WTC11 (cell line): ENCODE results near the gene PTH1R. TPM values are rescaled to one million over a fixed set of nuclear protein-coding genes. Genes with fewer than 3 reads are reported as not detected.

Experiments used
- ATAC-seq: fragments of 200-7000 bp; cut with Tn5 transposase; 2 replicates; pipeline ENCODE4 v1.10.0; 2021; ENCODE audit warnings: mild to moderate bottlenecking, moderate library complexity
- CTCF ChIA-PET: fragments of 300-600 bp; sonication (Branson Sonifier 250); formaldehyde crosslinking; loops from one replicate; lab custom pipeline; 2021; ENCODE audit warnings: antibody characterized with exemption; lab: Charles Lee
- POLR2A ChIA-PET: fragments of 350-600 bp; sonication (Branson Sonifier 250); formaldehyde crosslinking; loops from one replicate; lab custom pipeline; 2021; ENCODE audit warnings: antibody characterized with exemption; lab: Charles Lee
- DNase-seq: peaks from one replicate; pipeline ENCODE4 v3.0.0; 2021; ENCODE audit warnings: low spot score
- H3K27ac Mint-ChIP-seq: 2 replicates; pipeline ENCODE4 v1.8.0; 2021; ENCODE audit warnings: mixed read lengths
- H3K27me3 Mint-ChIP-seq: 2 replicates; pipeline ENCODE4 v1.8.0; 2021; ENCODE audit warnings: low read depth, mild to moderate bottlenecking, moderate library complexity, mixed read lengths
- H3K36me3 Mint-ChIP-seq: 2 replicates; pipeline ENCODE4 v1.8.0; 2021; ENCODE audit warnings: mixed read lengths
- H3K4me1 Mint-ChIP-seq: 2 replicates; pipeline ENCODE4 v1.8.0; 2022; ENCODE audit warnings: mixed read lengths
- H3K4me3 Mint-ChIP-seq: 2 replicates; pipeline ENCODE4 v1.8.0; 2021; ENCODE audit warnings: mild to moderate bottlenecking, moderate library complexity, mixed read lengths
- H3K9me3 Mint-ChIP-seq: 2 replicates; pipeline ENCODE4 v1.8.0; 2021; ENCODE audit warnings: mixed read lengths
- CREB1 ChIP-seq: sonication (generic); formaldehyde crosslinking; IDR thresholded peaks from 2 replicates; pipeline ENCODE4 v1.8.0; 2023; ENCODE audit warnings: mild to moderate bottlenecking, missing genetic modification reagents
- ETV6 ChIP-seq: sonication (generic); formaldehyde crosslinking; IDR thresholded peaks from 2 replicates; pipeline ENCODE4 v1.8.1; 2022; ENCODE audit warnings: mild to moderate bottlenecking, missing genetic modification reagents
- MYBL2 ChIP-seq: sonication (generic); formaldehyde crosslinking; IDR thresholded peaks from 2 replicates; pipeline ENCODE4 v1.8.1; 2023; ENCODE audit warnings: mild to moderate bottlenecking, moderate library complexity, missing genetic modification reagents
- NR2C2 ChIP-seq: sonication (generic); formaldehyde crosslinking; IDR thresholded peaks from 2 replicates; pipeline ENCODE4 v1.8.0; 2022; ENCODE audit warnings: mild to moderate bottlenecking, missing genetic modification reagents
- OVOL2 ChIP-seq: fragments of 250-450 bp; sonication (Bioruptor Pico); IDR thresholded peaks from 2 replicates; pipeline ENCODE4 v1.9.0; 2021; ENCODE audit warnings: mild to moderate bottlenecking, borderline replicate concordance
- ZBTB21 ChIP-seq: sonication (generic); formaldehyde crosslinking; IDR thresholded peaks from 2 replicates; pipeline ENCODE4 v1.8.1; 2023; ENCODE audit warnings: mild to moderate bottlenecking, missing genetic modification reagents, borderline replicate concordance
- ZNF263 ChIP-seq: sonication (generic); formaldehyde crosslinking; IDR thresholded peaks from 2 replicates; pipeline ENCODE4 v1.8.1; 2022; ENCODE audit warnings: low read depth, mild to moderate bottlenecking, moderate library complexity, missing genetic modification reagents
- ZNF396 ChIP-seq: fragments of 250-450 bp; sonication (Bioruptor Pico); IDR thresholded peaks from 2 replicates; pipeline ENCODE4 v1.8.0; 2021; ENCODE audit warnings: mild to moderate bottlenecking, moderate library complexity, borderline replicate concordance
- ZNF416 ChIP-seq: fragments of 250-450 bp; sonication (Bioruptor Pico); IDR thresholded peaks from 2 replicates; pipeline ENCODE4 v1.9.0; 2021; ENCODE audit warnings: mild to moderate bottlenecking, inconsistent platforms
- ZNF671 ChIP-seq: fragments of 250-450 bp; sonication (Bioruptor Pico); IDR thresholded peaks from 2 replicates; pipeline ENCODE4 v1.8.0; 2021; ENCODE audit warnings: mild to moderate bottlenecking
- total RNA-seq: library from RNA; stranded (reverse); gene quantifications from 3 replicates; pipeline ENCODE4 v1.2.3, GENCODE V29; 2021
- TF ChIP-seq, protein P1 (sequence below): sonication (generic); formaldehyde crosslinking; conservative IDR thresholded peaks from 2 replicates; pipeline ENCODE4 v1.8.1; 2022; ENCODE audit warnings: mild to moderate bottlenecking, missing genetic modification reagents
- TF ChIP-seq, protein P2 (sequence below): fragments of 250-450 bp; sonication (Bioruptor Pico); conservative IDR thresholded peaks from 2 replicates; pipeline ENCODE4 v1.9.0; 2021; ENCODE audit warnings: mild to moderate bottlenecking
- TF ChIP-seq, protein P3 (sequence below): fragments of 250-450 bp; sonication (Bioruptor Pico); IDR thresholded peaks from 2 replicates; pipeline ENCODE4 v1.9.0; 2021; ENCODE audit warnings: moderate library complexity, mild to moderate bottlenecking, inconsistent platforms, borderline replicate concordance
- TF ChIP-seq, protein P4 (sequence below): fragments of 250-450 bp; sonication (Bioruptor Pico); IDR thresholded peaks from 2 replicates; pipeline ENCODE4 v1.9.0; 2021; ENCODE audit warnings: mild to moderate bottlenecking
- TF ChIP-seq, protein P5 (sequence below): sonication (generic); formaldehyde crosslinking; IDR thresholded peaks from 2 replicates; pipeline ENCODE4 v1.8.1; 2022; ENCODE audit warnings: mild to moderate bottlenecking, moderate library complexity, missing genetic modification reagents
- TF ChIP-seq, protein P6 (sequence below): sonication (generic); formaldehyde crosslinking; IDR thresholded peaks from 2 replicates; pipeline ENCODE4 v1.8.0; 2023; ENCODE audit warnings: mild to moderate bottlenecking, missing genetic modification reagents
- TF ChIP-seq, protein P7 (sequence below): sonication (generic); formaldehyde crosslinking; conservative IDR thresholded peaks from 2 replicates; pipeline ENCODE4 v1.8.1; 2023; ENCODE audit warnings: mild to moderate bottlenecking, low read depth, missing genetic modification reagents, moderate library complexity

Gene PTH1R
- total RNA-seq, 1 experiment from 2014 or later: 12.0 TPM

DNA sequence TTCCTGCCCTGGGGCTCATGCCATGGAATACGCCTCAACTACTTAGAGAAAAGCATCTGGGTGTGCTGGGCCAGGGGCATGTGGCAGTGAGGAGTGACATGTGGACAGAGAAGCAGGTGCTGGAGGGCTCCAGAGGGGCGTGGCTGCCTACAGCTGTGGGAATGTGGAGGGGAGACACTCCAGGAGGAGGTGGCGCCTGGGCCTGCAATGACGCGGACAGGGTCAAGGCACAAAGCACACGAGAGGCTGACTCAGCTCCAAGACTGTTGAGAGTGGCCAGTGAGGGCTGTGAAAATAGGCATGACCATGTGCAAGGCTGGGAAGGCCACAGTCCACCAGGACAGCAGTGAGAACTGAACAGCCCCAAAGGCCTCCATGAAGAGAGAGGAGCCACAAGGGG lies 48.5 kb downstream of the PTH1R start (continued):
- TF ChIP-seq ZNF416 (CRISPR knock-in tag): no peak
- no peak for TF ChIP-seq OVOL2 (CRISPR knock-in tag)

DNA sequence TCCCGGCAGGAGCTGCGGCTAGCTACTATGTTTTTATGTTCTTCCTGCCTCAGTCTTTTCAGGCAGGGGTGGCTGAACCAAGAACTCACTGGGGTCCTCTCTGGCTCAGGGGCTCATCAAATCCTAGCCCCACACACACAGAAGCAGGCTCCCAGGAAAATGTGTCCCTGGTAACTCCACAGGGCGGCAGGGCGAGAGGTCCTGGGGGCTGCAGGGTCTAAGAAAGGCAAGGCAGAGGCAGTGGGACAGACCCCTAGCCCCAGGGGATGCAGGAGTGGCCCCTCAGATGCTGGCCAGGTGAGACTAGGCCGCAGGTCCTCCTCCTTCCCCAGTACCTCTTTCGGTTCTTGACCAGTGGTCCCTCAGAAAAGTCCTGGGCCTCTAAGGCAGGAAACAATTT lies 48.9 kb downstream of the PTH1R start:
- ATAC-seq (no peak), DNase-seq (no peak)
- CTCF ChIA-PET: interaction anchor here (1.1 kb wide), 1 partner anchor 9 kb away, joined by 3 read pairs; no protein-coding TSS in a partner anchor
- POLR2A ChIA-PET: no interaction called here
- Mint-ChIP-seq H3K4me1 (peaks cover 5% of the 10 kb centered on the region), H3K27me3 (no peaks in the 10 kb centered on the region), H3K36me3 (peaks cover 31% of the 10 kb centered on the region)
- TF ChIP-seq, protein P1, sequence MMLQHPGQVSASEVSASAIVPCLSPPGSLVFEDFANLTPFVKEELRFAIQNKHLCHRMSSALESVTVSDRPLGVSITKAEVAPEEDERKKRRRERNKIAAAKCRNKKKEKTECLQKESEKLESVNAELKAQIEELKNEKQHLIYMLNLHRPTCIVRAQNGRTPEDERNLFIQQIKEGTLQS (CRISPR knock-in tag): no peak
- TF ChIP-seq, protein P2, sequence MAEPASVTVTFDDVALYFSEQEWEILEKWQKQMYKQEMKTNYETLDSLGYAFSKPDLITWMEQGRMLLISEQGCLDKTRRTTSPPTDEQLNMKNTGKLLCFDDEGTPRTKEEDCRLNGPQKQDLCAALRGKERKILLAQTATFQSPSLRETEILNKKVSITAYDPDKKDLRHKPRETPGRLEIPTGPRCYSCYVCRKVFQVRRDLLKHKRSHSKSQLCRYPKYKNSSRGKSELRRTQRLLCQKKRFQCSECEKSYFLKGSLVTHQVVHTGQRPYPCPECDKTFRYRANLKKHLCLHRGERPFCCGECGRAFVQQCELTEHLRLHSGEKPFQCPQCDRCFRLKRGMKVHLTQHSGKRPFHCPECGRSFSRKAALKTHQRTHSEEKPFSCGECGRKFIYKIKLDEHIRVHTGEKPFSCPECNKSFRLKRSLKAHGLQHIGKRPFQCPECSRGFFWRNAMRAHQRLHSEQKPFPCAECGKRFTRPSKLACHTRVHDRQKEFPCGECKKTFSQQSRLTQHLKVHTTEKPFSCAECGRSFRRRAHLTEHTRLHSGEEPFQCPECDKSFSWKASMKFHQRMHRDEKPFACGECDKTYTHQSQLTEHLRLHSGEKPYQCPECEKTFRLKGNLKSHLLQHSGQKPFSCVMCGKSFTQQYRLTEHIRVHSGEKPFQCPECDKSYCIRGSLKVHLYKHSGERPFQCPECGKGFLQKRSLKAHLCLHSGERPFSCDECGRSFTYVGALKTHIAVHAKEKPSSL (CRISPR knock-in tag): no peak
- no peak for TF ChIP-seq ZNF263 (CRISPR knock-in tag)
- TF ChIP-seq ZNF396 (CRISPR knock-in tag): no peak
- TF ChIP-seq, protein P3, sequence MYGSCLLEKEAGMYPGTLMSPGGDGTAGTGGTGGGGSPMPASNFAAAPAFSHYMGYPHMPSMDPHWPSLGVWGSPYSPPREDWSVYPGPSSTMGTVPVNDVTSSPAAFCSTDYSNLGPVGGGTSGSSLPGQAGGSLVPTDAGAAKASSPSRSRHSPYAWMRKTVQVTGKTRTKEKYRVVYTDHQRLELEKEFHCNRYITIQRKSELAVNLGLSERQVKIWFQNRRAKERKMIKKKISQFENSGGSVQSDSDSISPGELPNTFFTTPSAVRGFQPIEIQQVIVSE (CRISPR knock-in tag): no peak
- TF ChIP-seq ETV6 (CRISPR knock-in tag): no peak
- TF ChIP-seq, protein P4, sequence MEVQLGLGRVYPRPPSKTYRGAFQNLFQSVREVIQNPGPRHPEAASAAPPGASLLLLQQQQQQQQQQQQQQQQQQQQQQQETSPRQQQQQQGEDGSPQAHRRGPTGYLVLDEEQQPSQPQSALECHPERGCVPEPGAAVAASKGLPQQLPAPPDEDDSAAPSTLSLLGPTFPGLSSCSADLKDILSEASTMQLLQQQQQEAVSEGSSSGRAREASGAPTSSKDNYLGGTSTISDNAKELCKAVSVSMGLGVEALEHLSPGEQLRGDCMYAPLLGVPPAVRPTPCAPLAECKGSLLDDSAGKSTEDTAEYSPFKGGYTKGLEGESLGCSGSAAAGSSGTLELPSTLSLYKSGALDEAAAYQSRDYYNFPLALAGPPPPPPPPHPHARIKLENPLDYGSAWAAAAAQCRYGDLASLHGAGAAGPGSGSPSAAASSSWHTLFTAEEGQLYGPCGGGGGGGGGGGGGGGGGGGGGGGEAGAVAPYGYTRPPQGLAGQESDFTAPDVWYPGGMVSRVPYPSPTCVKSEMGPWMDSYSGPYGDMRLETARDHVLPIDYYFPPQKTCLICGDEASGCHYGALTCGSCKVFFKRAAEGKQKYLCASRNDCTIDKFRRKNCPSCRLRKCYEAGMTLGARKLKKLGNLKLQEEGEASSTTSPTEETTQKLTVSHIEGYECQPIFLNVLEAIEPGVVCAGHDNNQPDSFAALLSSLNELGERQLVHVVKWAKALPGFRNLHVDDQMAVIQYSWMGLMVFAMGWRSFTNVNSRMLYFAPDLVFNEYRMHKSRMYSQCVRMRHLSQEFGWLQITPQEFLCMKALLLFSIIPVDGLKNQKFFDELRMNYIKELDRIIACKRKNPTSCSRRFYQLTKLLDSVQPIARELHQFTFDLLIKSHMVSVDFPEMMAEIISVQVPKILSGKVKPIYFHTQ (CRISPR knock-in tag): no peak
- TF ChIP-seq ZBTB21 (CRISPR knock-in tag): no peak
- TF ChIP-seq ZNF671 (CRISPR knock-in tag): no peak
- TF ChIP-seq MYBL2 (CRISPR knock-in tag): no peak
- TF ChIP-seq, all 79 proteins: peak for 0
- Mint-ChIP-seq H3K27ac (no peak overlapping the region), H3K4me3 (no peak overlapping the region), H3K9me3 (no peaks in the 10 kb centered on the region)

DNA sequence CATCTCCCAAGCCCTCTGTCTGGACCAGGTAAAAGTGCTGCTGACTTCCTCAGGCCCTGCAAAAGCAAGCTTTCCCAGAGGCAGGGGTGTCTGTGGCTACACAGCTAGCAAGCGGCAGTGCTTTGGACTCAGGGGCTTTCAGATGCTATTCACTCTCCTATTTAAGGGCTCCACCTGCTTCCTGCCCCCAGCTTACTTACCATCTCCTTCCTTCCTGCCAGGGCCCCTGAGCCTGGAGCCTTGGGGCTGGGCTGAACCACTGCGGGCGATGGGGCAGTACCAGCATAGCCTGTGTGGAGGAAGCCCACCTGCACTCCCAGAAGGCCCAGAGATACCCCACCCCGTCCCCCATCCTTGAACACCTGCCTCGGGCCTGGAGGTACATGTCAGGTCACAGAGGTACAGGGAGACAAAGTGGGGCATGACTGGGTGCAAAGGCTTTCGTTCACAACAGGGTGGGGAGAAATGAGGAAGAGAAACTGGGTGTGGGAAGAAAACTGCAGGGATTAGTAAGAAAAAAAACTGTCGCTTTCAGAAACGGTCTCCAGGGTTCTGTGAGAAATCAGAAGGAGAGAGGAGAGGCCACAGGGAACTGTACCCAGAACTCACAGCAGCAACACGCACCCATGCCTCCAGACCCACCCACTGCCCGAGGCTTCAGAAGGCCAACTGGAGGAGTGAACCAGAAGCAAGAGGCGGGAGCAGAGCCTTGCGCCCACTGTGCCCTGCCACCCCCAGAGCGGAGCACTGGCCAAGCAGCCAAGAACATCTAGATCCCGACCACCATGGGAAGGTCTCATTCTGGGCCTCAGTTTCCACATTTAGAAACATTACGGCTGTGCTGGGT lies 49.6 kb downstream of the PTH1R start:
- Mint-ChIP-seq H3K9me3 (no peaks in the 10 kb centered on the region), H3K36me3 (peaks cover 26% of the 10 kb centered on the region), H3K4me3 (no peak overlapping the region), H3K27ac (no peak overlapping the region), H3K27me3 (no peaks in the 10 kb centered on the region), H3K4me1 (peaks cover 12% of the 10 kb centered on the region)
- no peak for ATAC-seq
- CTCF ChIA-PET: interaction anchor here (1.1 kb wide), 1 partner anchor 9 kb away, joined by 3 read pairs; no protein-coding TSS in a partner anchor
- POLR2A ChIA-PET: no interaction called here
- no peak for DNase-seq
- no peak for TF ChIP-seq NR2C2 (CRISPR knock-in tag)
- TF ChIP-seq, protein P5, sequence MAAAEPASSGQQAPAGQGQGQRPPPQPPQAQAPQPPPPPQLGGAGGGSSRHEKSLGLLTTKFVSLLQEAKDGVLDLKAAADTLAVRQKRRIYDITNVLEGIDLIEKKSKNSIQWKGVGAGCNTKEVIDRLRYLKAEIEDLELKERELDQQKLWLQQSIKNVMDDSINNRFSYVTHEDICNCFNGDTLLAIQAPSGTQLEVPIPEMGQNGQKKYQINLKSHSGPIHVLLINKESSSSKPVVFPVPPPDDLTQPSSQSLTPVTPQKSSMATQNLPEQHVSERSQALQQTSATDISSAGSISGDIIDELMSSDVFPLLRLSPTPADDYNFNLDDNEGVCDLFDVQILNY (CRISPR knock-in tag): no peak
- TF ChIP-seq, protein P6, sequence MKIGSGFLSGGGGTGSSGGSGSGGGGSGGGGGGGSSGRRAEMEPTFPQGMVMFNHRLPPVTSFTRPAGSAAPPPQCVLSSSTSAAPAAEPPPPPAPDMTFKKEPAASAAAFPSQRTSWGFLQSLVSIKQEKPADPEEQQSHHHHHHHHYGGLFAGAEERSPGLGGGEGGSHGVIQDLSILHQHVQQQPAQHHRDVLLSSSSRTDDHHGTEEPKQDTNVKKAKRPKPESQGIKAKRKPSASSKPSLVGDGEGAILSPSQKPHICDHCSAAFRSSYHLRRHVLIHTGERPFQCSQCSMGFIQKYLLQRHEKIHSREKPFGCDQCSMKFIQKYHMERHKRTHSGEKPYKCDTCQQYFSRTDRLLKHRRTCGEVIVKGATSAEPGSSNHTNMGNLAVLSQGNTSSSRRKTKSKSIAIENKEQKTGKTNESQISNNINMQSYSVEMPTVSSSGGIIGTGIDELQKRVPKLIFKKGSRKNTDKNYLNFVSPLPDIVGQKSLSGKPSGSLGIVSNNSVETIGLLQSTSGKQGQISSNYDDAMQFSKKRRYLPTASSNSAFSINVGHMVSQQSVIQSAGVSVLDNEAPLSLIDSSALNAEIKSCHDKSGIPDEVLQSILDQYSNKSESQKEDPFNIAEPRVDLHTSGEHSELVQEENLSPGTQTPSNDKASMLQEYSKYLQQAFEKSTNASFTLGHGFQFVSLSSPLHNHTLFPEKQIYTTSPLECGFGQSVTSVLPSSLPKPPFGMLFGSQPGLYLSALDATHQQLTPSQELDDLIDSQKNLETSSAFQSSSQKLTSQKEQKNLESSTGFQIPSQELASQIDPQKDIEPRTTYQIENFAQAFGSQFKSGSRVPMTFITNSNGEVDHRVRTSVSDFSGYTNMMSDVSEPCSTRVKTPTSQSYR (CRISPR knock-in tag): no peak
- TF ChIP-seq CREB1 (CRISPR knock-in tag): no peak
- TF ChIP-seq, protein P7, sequence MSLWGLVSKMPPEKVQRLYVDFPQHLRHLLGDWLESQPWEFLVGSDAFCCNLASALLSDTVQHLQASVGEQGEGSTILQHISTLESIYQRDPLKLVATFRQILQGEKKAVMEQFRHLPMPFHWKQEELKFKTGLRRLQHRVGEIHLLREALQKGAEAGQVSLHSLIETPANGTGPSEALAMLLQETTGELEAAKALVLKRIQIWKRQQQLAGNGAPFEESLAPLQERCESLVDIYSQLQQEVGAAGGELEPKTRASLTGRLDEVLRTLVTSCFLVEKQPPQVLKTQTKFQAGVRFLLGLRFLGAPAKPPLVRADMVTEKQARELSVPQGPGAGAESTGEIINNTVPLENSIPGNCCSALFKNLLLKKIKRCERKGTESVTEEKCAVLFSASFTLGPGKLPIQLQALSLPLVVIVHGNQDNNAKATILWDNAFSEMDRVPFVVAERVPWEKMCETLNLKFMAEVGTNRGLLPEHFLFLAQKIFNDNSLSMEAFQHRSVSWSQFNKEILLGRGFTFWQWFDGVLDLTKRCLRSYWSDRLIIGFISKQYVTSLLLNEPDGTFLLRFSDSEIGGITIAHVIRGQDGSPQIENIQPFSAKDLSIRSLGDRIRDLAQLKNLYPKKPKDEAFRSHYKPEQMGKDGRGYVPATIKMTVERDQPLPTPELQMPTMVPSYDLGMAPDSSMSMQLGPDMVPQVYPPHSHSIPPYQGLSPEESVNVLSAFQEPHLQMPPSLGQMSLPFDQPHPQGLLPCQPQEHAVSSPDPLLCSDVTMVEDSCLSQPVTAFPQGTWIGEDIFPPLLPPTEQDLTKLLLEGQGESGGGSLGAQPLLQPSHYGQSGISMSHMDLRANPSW (CRISPR knock-in tag): no peak
